CD4-positive, alpha-beta T cell (primary cell): ENCODE results near the gene UGT1A10. TPM values are rescaled to one million over a fixed set of nuclear protein-coding genes. Genes with fewer than 3 reads are reported as not detected.
"Not testable (repeated sequence)": the region's sequence is repeated elsewhere in the genome, so short reads cannot be mapped to it uniquely, and the experiment has no call there.

Experiments
- ATAC-seq: fragments of 200-7000 bp; cut with Tn5 transposase; one replicate; pipeline ENCODE4 v1.10.0; 2022; ENCODE audit warnings: mild to moderate bottlenecking; ENCODE audit not compliant: poor library complexity
- CTCF ChIA-PET: fragments of 350-600 bp; sonication (Branson Sonifier 250); formaldehyde crosslinking; loops from one replicate; lab custom pipeline; 2021; ENCODE audit warnings: antibody characterized with exemption, inconsistent platforms; lab: Charles Lee
- POLR2A ChIA-PET: fragments of 350-600 bp; sonication (Branson Sonifier 250); formaldehyde crosslinking; loops from one replicate; lab custom pipeline; 2021; ENCODE audit warnings: antibody characterized with exemption, inconsistent platforms; lab: Charles Lee
- DNase-seq, 14 experiments: peaks; one replicate each; pipeline ENCODE4 v3.0.0-alpha.2; 2013 to 2020; ENCODE audit warnings: mixed read lengths in 2 of 14
- H3K27ac ChIP-seq, 2 donors: one replicate each; pipeline versions ENCODE4 v1.5.1 to v1.7.0; 2013; ENCODE audit warnings: low read length in 2 of 2, low read depth in 1 of 2, mild to moderate bottlenecking in 1 of 2
- H3K27me3 ChIP-seq, 2 experiments: 1 replicate in 1 of 2; 2 replicates in 1 of 2; pipeline versions ENCODE4 v1.6.1 to v1.7.0; 2013; ENCODE audit warnings: low read length in 2 of 2, control low read depth in 1 of 2, mild to moderate bottlenecking in 1 of 2, moderate library complexity in 1 of 2; ENCODE audit not compliant: insufficient read depth in 2 of 2, control insufficient read depth in 1 of 2
- H3K36me3 ChIP-seq: one replicate; pipeline ENCODE4 v1.6.1; 2013; ENCODE audit warnings: low read length, control low read depth; ENCODE audit not compliant: insufficient read depth
- H3K4me1 ChIP-seq: one replicate; pipeline ENCODE4 v1.6.1; 2013; ENCODE audit warnings: low read length, control low read depth; ENCODE audit not compliant: insufficient read depth
- H3K4me3 ChIP-seq: one replicate; pipeline ENCODE4 v1.5.1; 2013; ENCODE audit warnings: mild to moderate bottlenecking, low read length, moderate library complexity
- H3K9me3 ChIP-seq, 2 experiments: 1 replicate in 1 of 2; 2 replicates in 1 of 2; pipeline versions ENCODE4 v1.6.1 to v1.7.0; 2013; ENCODE audit warnings: low read length in 2 of 2, mild to moderate bottlenecking in 2 of 2, control low read depth in 1 of 2, moderate library complexity in 1 of 2; ENCODE audit not compliant: control insufficient read depth in 1 of 2, insufficient read depth in 1 of 2
- H3K27ac Mint-ChIP-seq: one replicate; pipeline ENCODE4 v1.8.0; 2020; ENCODE audit warnings: mixed read lengths
- H3K27me3 Mint-ChIP-seq: one replicate; pipeline ENCODE4 v1.8.0; 2021; ENCODE audit warnings: mixed read lengths
- H3K36me3 Mint-ChIP-seq: one replicate; pipeline ENCODE4 v1.8.0; 2021; ENCODE audit warnings: low read depth, mixed read lengths
- H3K4me1 Mint-ChIP-seq: one replicate; pipeline ENCODE4 v1.8.0; 2021; ENCODE audit warnings: low read depth, mixed read lengths
- H3K4me3 Mint-ChIP-seq: one replicate; pipeline ENCODE4 v1.8.0; 2020; ENCODE audit warnings: mild to moderate bottlenecking, mixed read lengths
- H3K9me3 Mint-ChIP-seq: one replicate; pipeline ENCODE4 v1.8.0; 2020; ENCODE audit warnings: mixed read lengths
- intact Hi-C, 2 experiments: fragments of 100-400 bp; cut with DNase I in 1 of 2; cut with micrococcal nuclease in 1 of 2; formaldehyde crosslinking; loops; one replicate each; pipeline versions ENCODE4 v1.15.1 to v1.9.0; 2023 to 2025; cut with DNase I, micrococcal nuclease
- total RNA-seq, 174 experiments: library from RNA in 2 of 174; stranded (reverse) in 2 of 174; gene quantifications; one replicate each; pipeline ENCODE4 v1.2.3 and lab custom pipeline; 2021 to 2026
- TF ChIP-seq, protein P1 (sequence below): fragments of 200-600 bp; IDR thresholded peaks from one replicate; pipeline ENCODE4 v1.8.0; 2022; ENCODE audit warnings: antibody characterized with exemption, mild to moderate bottlenecking

Gene UGT1A10
- total RNA-seq, 2 experiments from 2014 or later: not detected

- Histone ChIP-seq H3K36me3 (no peaks in the 10 kb centered on the region), H3K4me3 (no peak overlapping the region), H3K27me3 (peaks cover 0 to 3% of the 10 kb centered on the region in 2 experiments), H3K27ac (no peak overlapping the region), H3K4me1 (no peaks in the 10 kb centered on the region), H3K9me3 (peaks cover 0 to 15% of the 10 kb centered on the region in 2 experiments)
- H3K27ac Mint-ChIP-seq: no peak overlapping the region
- no peaks in the 10 kb centered on the region for H3K4me1 Mint-ChIP-seq
- ChIA-PET POLR2A (no interaction called here), CTCF (no interaction called here)
- no peaks in the 10 kb centered on the region for H3K36me3 Mint-ChIP-seq
- ATAC-seq (no peak), DNase-seq (no peak)
- peaks cover 6% of the 10 kb centered on the region for H3K9me3 Mint-ChIP-seq
- H3K4me3 Mint-ChIP-seq: no peak overlapping the region
- intact Hi-C loops: no loop called here
- TF ChIP-seq, protein P1, sequence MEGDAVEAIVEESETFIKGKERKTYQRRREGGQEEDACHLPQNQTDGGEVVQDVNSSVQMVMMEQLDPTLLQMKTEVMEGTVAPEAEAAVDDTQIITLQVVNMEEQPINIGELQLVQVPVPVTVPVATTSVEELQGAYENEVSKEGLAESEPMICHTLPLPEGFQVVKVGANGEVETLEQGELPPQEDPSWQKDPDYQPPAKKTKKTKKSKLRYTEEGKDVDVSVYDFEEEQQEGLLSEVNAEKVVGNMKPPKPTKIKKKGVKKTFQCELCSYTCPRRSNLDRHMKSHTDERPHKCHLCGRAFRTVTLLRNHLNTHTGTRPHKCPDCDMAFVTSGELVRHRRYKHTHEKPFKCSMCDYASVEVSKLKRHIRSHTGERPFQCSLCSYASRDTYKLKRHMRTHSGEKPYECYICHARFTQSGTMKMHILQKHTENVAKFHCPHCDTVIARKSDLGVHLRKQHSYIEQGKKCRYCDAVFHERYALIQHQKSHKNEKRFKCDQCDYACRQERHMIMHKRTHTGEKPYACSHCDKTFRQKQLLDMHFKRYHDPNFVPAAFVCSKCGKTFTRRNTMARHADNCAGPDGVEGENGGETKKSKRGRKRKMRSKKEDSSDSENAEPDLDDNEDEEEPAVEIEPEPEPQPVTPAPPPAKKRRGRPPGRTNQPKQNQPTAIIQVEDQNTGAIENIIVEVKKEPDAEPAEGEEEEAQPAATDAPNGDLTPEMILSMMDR: no peak
- peaks cover 29% of the 10 kb centered on the region for H3K27me3 Mint-ChIP-seq
Observed at GRCh38 chr2:233746475-233747282, 110.4 kb downstream of the UGT1A10 start.

DNA sequence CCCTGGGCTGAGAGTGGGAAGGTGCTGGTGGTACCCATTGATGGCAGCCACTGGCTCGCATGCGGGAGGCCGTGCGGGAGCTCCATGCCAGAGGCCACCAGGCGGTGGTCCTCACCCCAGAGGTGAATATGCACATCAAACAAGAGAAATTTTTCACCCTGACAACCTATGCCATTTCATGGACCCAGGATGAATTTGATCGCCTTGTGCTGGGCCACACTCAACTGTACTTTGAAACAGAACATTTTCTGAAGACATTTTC, 111.0 kb downstream of the UGT1A10 start:
- DNase-seq (no peak), ATAC-seq (no peak)
- no peak overlapping the region for H3K27ac Mint-ChIP-seq
- ChIA-PET POLR2A (no interaction called here), CTCF (no interaction called here)
- peaks cover 7% of the 10 kb centered on the region for H3K9me3 Mint-ChIP-seq
- TF ChIP-seq, protein P1: no peak
- Histone ChIP-seq H3K9me3 (peaks cover 0 to 15% of the 10 kb centered on the region in 2 experiments), H3K36me3 (no peaks in the 10 kb centered on the region), H3K27ac (no peak overlapping the region), H3K4me1 (no peaks in the 10 kb centered on the region), H3K4me3 (no peak overlapping the region), H3K27me3 (peaks cover 0 to 3% of the 10 kb centered on the region in 2 experiments)
- no peaks in the 10 kb centered on the region for H3K36me3 Mint-ChIP-seq
- intact Hi-C loops: no loop called here
- H3K4me1 Mint-ChIP-seq: no peaks in the 10 kb centered on the region
- peaks cover 33% of the 10 kb centered on the region for H3K27me3 Mint-ChIP-seq
- H3K4me3 Mint-ChIP-seq: no peak overlapping the region

DNA sequence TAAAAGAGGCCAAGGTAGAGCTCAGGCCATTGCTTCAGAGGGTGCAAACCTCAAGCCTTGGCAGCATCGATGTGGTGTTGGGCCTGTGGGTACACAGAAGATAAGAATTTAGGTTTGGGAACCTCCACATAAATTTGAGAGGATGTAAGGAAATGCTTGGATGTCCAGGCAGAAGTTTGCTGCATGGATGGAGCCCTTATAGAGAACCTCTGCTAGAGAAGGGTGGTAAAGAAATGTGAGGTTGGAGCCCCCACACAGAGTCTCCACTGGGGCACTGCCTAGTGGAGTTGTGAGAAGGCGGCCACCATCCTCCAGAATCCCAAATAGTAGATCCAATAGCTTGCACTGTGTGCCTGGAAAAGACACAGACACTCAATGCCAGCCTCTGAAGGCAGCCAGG, 114.4 kb downstream of the UGT1A10 start:
- POLR2A ChIA-PET, CTCF ChIA-PET, H3K27ac Mint-ChIP-seq, H3K4me3 ChIP-seq, intact Hi-C loops, H3K27me3 ChIP-seq, H3K4me1 Mint-ChIP-seq, H3K9me3 Mint-ChIP-seq, H3K4me3 Mint-ChIP-seq, ATAC-seq, H3K4me1 ChIP-seq, H3K36me3 ChIP-seq, DNase-seq, H3K36me3 Mint-ChIP-seq, H3K27ac ChIP-seq: not testable (repeated sequence)
- peaks cover 0 to 16% of the 10 kb centered on the region in 2 experiments for H3K9me3 ChIP-seq
- H3K27me3 Mint-ChIP-seq: peaks cover 46% of the 10 kb centered on the region

DNA sequence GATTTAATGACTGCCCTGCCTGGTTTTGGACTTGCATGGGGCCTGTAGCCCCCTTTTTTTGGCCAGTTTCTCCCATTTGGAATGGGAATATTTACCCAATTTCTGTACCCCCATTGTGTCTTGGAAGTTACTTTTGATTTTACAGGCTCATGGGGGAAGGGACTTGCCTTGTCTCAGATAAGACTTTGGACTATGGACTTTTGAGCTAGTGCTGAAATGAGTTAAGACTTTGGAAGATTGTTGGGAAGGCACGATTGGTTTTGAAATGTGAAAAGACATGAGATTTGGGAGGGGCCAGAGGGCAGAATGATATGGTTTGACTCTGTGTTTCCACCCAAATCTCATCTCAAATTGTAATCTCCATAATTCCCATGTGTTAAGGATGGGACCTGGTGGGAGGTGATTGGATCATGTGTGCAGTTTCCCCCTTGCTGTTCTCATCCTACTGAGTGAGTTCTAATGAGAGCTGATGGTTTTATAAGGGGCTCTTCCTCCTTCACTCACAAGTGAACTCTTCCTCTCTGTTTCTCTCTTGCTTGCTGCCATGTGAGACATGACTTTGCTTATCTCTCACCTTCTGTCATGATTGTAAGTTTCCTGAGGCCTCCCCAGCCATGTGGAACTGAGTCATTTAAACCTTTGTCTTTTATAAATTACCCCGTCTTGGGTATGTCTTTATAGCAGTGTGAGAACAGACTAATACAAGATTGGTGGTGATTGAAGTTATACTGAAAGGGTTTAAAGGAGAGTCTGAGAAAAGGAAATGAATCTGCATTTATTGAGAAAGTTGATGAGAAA, 115.2 kb downstream of the UGT1A10 start:
- H3K4me1 Mint-ChIP-seq, H3K4me3 ChIP-seq, H3K36me3 Mint-ChIP-seq, H3K27me3 ChIP-seq, ATAC-seq, POLR2A ChIA-PET, H3K4me1 ChIP-seq, H3K27ac ChIP-seq, CTCF ChIA-PET, DNase-seq, H3K36me3 ChIP-seq, H3K9me3 Mint-ChIP-seq, H3K4me3 Mint-ChIP-seq, intact Hi-C loops, H3K27ac Mint-ChIP-seq: not testable (repeated sequence)
- peaks cover 42% of the 10 kb centered on the region for H3K27me3 Mint-ChIP-seq
- peaks cover 0 to 16% of the 10 kb centered on the region in 2 experiments for H3K9me3 ChIP-seq
